Measurements from ENCODE around the gene GJA4.

The GJA4 gene

GRCh38 chr1:34774957-34775356, 17.8 kb upstream of the GJA4 start:
- ATAC-seq (replicated peaks; ENCODE audit: extremely low read depth, poor library complexity, severe bottlenecking) (no peak), DNase-seq (ENCODE audit: low spot score in 2 of 2) (no peak)
- no peaks in the 10 kb centered on the region for H3K9me3 Mint-ChIP-seq
- H3K27me3 Mint-ChIP-seq = peaks cover 25% of the 10 kb centered on the region
- H3K4me1 Mint-ChIP-seq = no peaks in the 10 kb centered on the region
- H3K27ac Mint-ChIP-seq (ENCODE audit: low read depth) = no peak overlapping the region
- no peak overlapping the region for H3K4me3 Mint-ChIP-seq
- H3K36me3 Mint-ChIP-seq (ENCODE audit: insufficient read depth) = no peaks in the 10 kb centered on the region

GRCh38 chr1:34776911-34777310, 15.9 kb upstream of the GJA4 start:
- no peaks in the 10 kb centered on the region for H3K9me3 Mint-ChIP-seq
- ATAC-seq (replicated peaks; ENCODE audit: extremely low read depth, poor library complexity, severe bottlenecking) = no peak

GRCh38 chr1:34777519-34778321, 15.1 kb upstream of the GJA4 start:
- Mint-ChIP-seq H3K36me3 (ENCODE audit: insufficient read depth) (no peaks in the 10 kb centered on the region), H3K27ac (ENCODE audit: low read depth) (no peak overlapping the region), H3K4me3 (no peak overlapping the region), H3K27me3 (peaks cover 37% of the 10 kb centered on the region), H3K4me1 (no peaks in the 10 kb centered on the region), H3K9me3 (no peaks in the 10 kb centered on the region)
- ATAC-seq (replicated peaks; ENCODE audit: extremely low read depth, poor library complexity, severe bottlenecking) (no peak), DNase-seq (ENCODE audit: low spot score in 2 of 2) (no peak)

More at GRCh38 chr1:34776911-34777310, 15.9 kb upstream of the GJA4 start:
- Mint-ChIP-seq H3K4me1 (no peaks in the 10 kb centered on the region), H3K27ac (ENCODE audit: low read depth) (no peak overlapping the region), H3K36me3 (ENCODE audit: insufficient read depth) (no peaks in the 10 kb centered on the region), H3K27me3 (peaks cover 29% of the 10 kb centered on the region), H3K4me3 (no peak overlapping the region)
- DNase-seq (ENCODE audit: low spot score in 2 of 2) = no peak

GRCh38 chr1:34778381-34778780, 14.4 kb upstream of the GJA4 start:
- ATAC-seq (replicated peaks; ENCODE audit: extremely low read depth, poor library complexity, severe bottlenecking) (no peak), DNase-seq (ENCODE audit: low spot score in 2 of 2) (no peak)
- Mint-ChIP-seq H3K9me3 (no peaks in the 10 kb centered on the region), H3K27me3 (peaks cover 44% of the 10 kb centered on the region), H3K36me3 (ENCODE audit: insufficient read depth) (no peaks in the 10 kb centered on the region), H3K4me3 (no peak overlapping the region), H3K27ac (ENCODE audit: low read depth) (no peak overlapping the region), H3K4me1 (no peaks in the 10 kb centered on the region)

GRCh38 chr1:34779005-34779404, 13.8 kb upstream of the GJA4 start:
- no peaks in the 10 kb centered on the region for H3K9me3 Mint-ChIP-seq
- H3K4me1 Mint-ChIP-seq = no peaks in the 10 kb centered on the region
- H3K27me3 Mint-ChIP-seq = peaks cover 48% of the 10 kb centered on the region
- no peak overlapping the region for H3K27ac Mint-ChIP-seq (ENCODE audit: low read depth)
- no peak overlapping the region for H3K4me3 Mint-ChIP-seq
- ATAC-seq (replicated peaks; ENCODE audit: extremely low read depth, poor library complexity, severe bottlenecking) (no peak), DNase-seq (ENCODE audit: low spot score in 2 of 2) (no peak)
- no peaks in the 10 kb centered on the region for H3K36me3 Mint-ChIP-seq (ENCODE audit: insufficient read depth)

GRCh38 chr1:34779526-34779925, 13.3 kb upstream of the GJA4 start:
- peaks cover 48% of the 10 kb centered on the region for H3K27me3 Mint-ChIP-seq
- no peaks in the 10 kb centered on the region for H3K9me3 Mint-ChIP-seq
- no peaks in the 10 kb centered on the region for H3K36me3 Mint-ChIP-seq (ENCODE audit: insufficient read depth)
- H3K27ac Mint-ChIP-seq (ENCODE audit: low read depth) = no peak overlapping the region
- ATAC-seq (replicated peaks; ENCODE audit: extremely low read depth, poor library complexity, severe bottlenecking) (no peak), DNase-seq (ENCODE audit: low spot score in 2 of 2) (no peak)
- H3K4me1 Mint-ChIP-seq = no peaks in the 10 kb centered on the region
- H3K4me3 Mint-ChIP-seq = no peak overlapping the region

GRCh38 chr1:34779962-34780361, 12.8 kb upstream of the GJA4 start:
- Mint-ChIP-seq H3K27ac (ENCODE audit: low read depth) (no peak overlapping the region), H3K36me3 (ENCODE audit: insufficient read depth) (no peaks in the 10 kb centered on the region), H3K27me3 (peaks cover 52% of the 10 kb centered on the region), H3K4me1 (no peaks in the 10 kb centered on the region), H3K9me3 (no peaks in the 10 kb centered on the region), H3K4me3 (no peak overlapping the region)
- DNase-seq (ENCODE audit: low spot score in 2 of 2) (no peak), ATAC-seq (replicated peaks; ENCODE audit: extremely low read depth, poor library complexity, severe bottlenecking) (no peak)

- no peaks in the 10 kb centered on the region for H3K36me3 Mint-ChIP-seq (ENCODE audit: insufficient read depth)
- peaks cover 58% of the 10 kb centered on the region for H3K27me3 Mint-ChIP-seq
- no peak overlapping the region for H3K4me3 Mint-ChIP-seq
- no peaks in the 10 kb centered on the region for H3K4me1 Mint-ChIP-seq
- no peak overlapping the region for H3K27ac Mint-ChIP-seq (ENCODE audit: low read depth)
- DNase-seq (ENCODE audit: low spot score in 2 of 2) (no peak), ATAC-seq (replicated peaks; ENCODE audit: extremely low read depth, poor library complexity, severe bottlenecking) (no peak)
- H3K9me3 Mint-ChIP-seq = no peaks in the 10 kb centered on the region
Measured at GRCh38 chr1:34780528-34780927, 12.3 kb upstream of the GJA4 start.

- H3K27me3 Mint-ChIP-seq = peaks cover 58% of the 10 kb centered on the region
- ATAC-seq (replicated peaks; ENCODE audit: extremely low read depth, poor library complexity, severe bottlenecking) (no peak), DNase-seq (ENCODE audit: low spot score in 2 of 2) (no peak)
- no peaks in the 10 kb centered on the region for H3K9me3 Mint-ChIP-seq
- no peaks in the 10 kb centered on the region for H3K36me3 Mint-ChIP-seq (ENCODE audit: insufficient read depth)
- H3K27ac Mint-ChIP-seq (ENCODE audit: low read depth) = no peak within 1 kb of the TSS
- H3K4me3 Mint-ChIP-seq = no peak within 1 kb of the TSS
- no peaks in the 10 kb centered on the region for H3K4me1 Mint-ChIP-seq
Measured at GRCh38 chr1:34781071-34781843, 11.5 kb upstream of the GJA4 start, which contains the start of gene GJB3. GJB3 (plus strand) TSS chr1:34781214; CDS start chr1:34784763, 3,549 bp downstream.

- no peaks in the 10 kb centered on the region for H3K9me3 Mint-ChIP-seq
- DNase-seq (ENCODE audit: low spot score in 2 of 2) (no peak), ATAC-seq (replicated peaks; ENCODE audit: extremely low read depth, poor library complexity, severe bottlenecking) (no peak)
- no peaks in the 10 kb centered on the region for H3K36me3 Mint-ChIP-seq (ENCODE audit: insufficient read depth)
- no peak overlapping the region for H3K4me3 Mint-ChIP-seq
- peaks cover 58% of the 10 kb centered on the region for H3K27me3 Mint-ChIP-seq
- H3K27ac Mint-ChIP-seq (ENCODE audit: low read depth) = no peak overlapping the region
- H3K4me1 Mint-ChIP-seq = no peaks in the 10 kb centered on the region
Measured at GRCh38 chr1:34781844-34782391, 10.9 kb upstream of the GJA4 start.

GRCh38 chr1:34784751-34785221, 8.0 kb upstream of the GJA4 start:
- H3K9me3 Mint-ChIP-seq = no peaks in the 10 kb centered on the region
- H3K27me3 Mint-ChIP-seq = peaks cover 48% of the 10 kb centered on the region
- ATAC-seq (replicated peaks; ENCODE audit: extremely low read depth, poor library complexity, severe bottlenecking) = no peak

GRCh38 chr1:34785231-34785874, 7.4 kb upstream of the GJA4 start:
- Mint-ChIP-seq H3K36me3 (ENCODE audit: insufficient read depth) (no peaks in the 10 kb centered on the region), H3K9me3 (no peaks in the 10 kb centered on the region), H3K4me1 (no peaks in the 10 kb centered on the region), H3K27ac (ENCODE audit: low read depth) (no peak overlapping the region), H3K4me3 (no peak overlapping the region), H3K27me3 (peaks cover 50% of the 10 kb centered on the region)
- ATAC-seq (replicated peaks; ENCODE audit: extremely low read depth, poor library complexity, severe bottlenecking) (no peak), DNase-seq (ENCODE audit: low spot score in 2 of 2) (no peak)

More at GRCh38 chr1:34784751-34785221, 8.0 kb upstream of the GJA4 start:
- H3K4me1 Mint-ChIP-seq = no peaks in the 10 kb centered on the region
- H3K36me3 Mint-ChIP-seq (ENCODE audit: insufficient read depth) = no peaks in the 10 kb centered on the region
- no peak overlapping the region for H3K4me3 Mint-ChIP-seq
- no peak for DNase-seq (ENCODE audit: low spot score in 2 of 2)
- H3K27ac Mint-ChIP-seq (ENCODE audit: low read depth) = no peak overlapping the region

Data from central memory CD8-positive, alpha-beta T cell (primary cell).